Measurements from ENCODE around the gene A4GNT. TPM values are rescaled to one million over a fixed set of nuclear protein-coding genes. Genes with fewer than 3 reads are reported as not detected.
A peak's percentile ranks its signal among the peaks of the same experiment; 100 is the strongest.

A4GNT gene
- total and polyA plus RNA-seq, 2 of the 8 experiments (the other 6 are each of a cell fraction or from before 2014, with no cell fraction given) = not detected

- ChIA-PET CTCF (ENCODE audit: partially characterized antibody) (interaction anchor here (0.9 to 1.2 kb wide), 5 partner anchors 41 to 72 kb away, joined by 3 read pairs; no protein-coding TSS in a partner anchor), POLR2A (ENCODE audit: partially characterized antibody) (no interaction called here)
- Histone ChIP-seq H4K8ac (ENCODE audit: extremely low read depth, insufficient read depth, low read length) (no peak overlapping the region), H3K27me3 (replicated peaks in 1 of 4; ENCODE audit: control insufficient read depth in 3 of 4, extremely low read depth in 1 of 4, insufficient read depth in 3 of 4, low read length in 3 of 4) (no peaks in the 10 kb centered on the region), H2AFZ (ENCODE audit: low read length) (no peak overlapping the region), H2BK20ac (ENCODE audit: low read length) (no peak overlapping the region), H2AK5ac (ENCODE audit: low read depth, low read length) (no peak overlapping the region), H3K14ac (ENCODE audit: insufficient read length) (no peak overlapping the region), H3K9me3 (ENCODE audit: insufficient read depth in 2 of 2, low read depth in 1 of 2, low read length in 1 of 2) (peaks cover 0 to 9% of the 10 kb centered on the region in 2 experiments; a peak in 1 of 4 replicates), H2BK12ac (ENCODE audit: low read depth, low read length) (no peak overlapping the region), H3K36me3 (ENCODE audit: control insufficient read depth in 2 of 4, insufficient read depth in 4 of 4, low read length in 3 of 4) (no peaks in the 10 kb centered on the region), H4K91ac (replicated peaks; ENCODE audit: insufficient read length, low read length) (no peak overlapping the region), H2BK15ac (ENCODE audit: low read length) (no peak overlapping the region), H3K4me1 (replicated peaks in 1 of 4; ENCODE audit: control insufficient read depth in 3 of 4, insufficient read depth in 4 of 4, low read length in 3 of 4) (no peaks in the 10 kb centered on the region), H3K79me2 (ENCODE audit: control insufficient read depth in 1 of 2, insufficient read depth in 2 of 2, low read length in 2 of 2) (no peaks in the 10 kb centered on the region), H2BK5ac (ENCODE audit: low read depth, low read length) (no peak overlapping the region), H3K27ac (ENCODE audit: low read depth, low read length) (no peak overlapping the region), H3K4me2 (ENCODE audit: insufficient read depth in 1 of 2, low read depth in 2 of 2, low read length in 2 of 2) (no peak overlapping the region), H4K20me1 (replicated peaks in 1 of 2; ENCODE audit: control insufficient read depth in 1 of 2, insufficient read depth in 2 of 2, low read length in 2 of 2) (no peaks in the 10 kb centered on the region), H3K79me1 (ENCODE audit: low read depth, low read length) (no peaks in the 10 kb centered on the region), H3K4me3 (ENCODE audit: extremely low read depth in 1 of 4, insufficient read depth in 2 of 4, low read depth in 3 of 4, low read length in 4 of 4) (no peak overlapping the region), H4K5ac (ENCODE audit: insufficient read length, low read depth, low read length) (no peak overlapping the region), H3K18ac (ENCODE audit: extremely low read depth, low read length) (no peak overlapping the region), H3K23ac (ENCODE audit: insufficient read length) (no peak overlapping the region), H3K56ac (replicated peaks; ENCODE audit: insufficient read length, low read depth, low read length) (no peak overlapping the region), H3K9ac (replicated peaks in 1 of 4; ENCODE audit: extremely low read depth in 1 of 4, low read depth in 3 of 4, low read length in 3 of 4) (no peak overlapping the region), H3K4ac (replicated peaks; ENCODE audit: insufficient read length, low read depth, low read length) (no peak overlapping the region), H3K23me2 (ENCODE audit: low read depth, low read length) (no peaks in the 10 kb centered on the region), H2BK120ac (replicated peaks; ENCODE audit: low read depth, low read length) (no peak overlapping the region)
- TF ChIP-seq FOSL1 (IDR thresholded peaks at IDR 0.05; ENCODE audit: insufficient read depth, low read depth, low read length) (no peak), RFX5 (IDR thresholded peaks at IDR 0.05; ENCODE audit: borderline replicate concordance, low read depth, low read length) (no peak), ZNF274 (IDR thresholded peaks at IDR 0.05; ENCODE audit: borderline replicate concordance, extremely low read depth, low read length) (no peak), CHD2 (IDR thresholded peaks at IDR 0.05; ENCODE audit: low read length) (no peak), CTBP2 (IDR thresholded peaks at IDR 0.05; ENCODE audit: borderline replicate concordance, insufficient read depth, insufficient read length, low read length) (no peak), SAP30 (IDR thresholded peaks at IDR 0.05; ENCODE audit: insufficient read depth, insufficient replicate concordance, low read length) (no peak), EZH2 (IDR thresholded peaks at IDR 0.05; ENCODE audit: low read depth, low read length, severe bottlenecking) (no peak)
- DNase-seq (ENCODE audit: low read depth in 1 of 2, low spot score in 2 of 2) (peak in 1 of 2 experiments; percentile 10), FAIRE-seq (no peak)
- WGBS, 2 experiments (ENCODE audit: extremely low coverage in 1 of 2, insufficient coverage in 1 of 2, insufficient read length in 1 of 2, insufficient replicate concordance in 2 of 2, low coverage in 1 of 2, low lambda C conversion rate in 2 of 2, missing lambda C conversion rate in 1 of 2) = 89% methylated on average over 6 of the region's 6 CpGs; no CpG with 5 or more reads in 1 of the 2 experiments
Measured at GRCh38 chr3:138124188-138124587, 8.0 kb downstream of the A4GNT start.

All from H1 (cell line).